HFFc6 (cell line): ENCODE measurements around the gene LPIN2. TPM values are rescaled to one million over a fixed set of nuclear protein-coding genes. Genes with fewer than 3 reads are reported as not detected.

Source experiments
- DNase-seq: peaks from one replicate; pipeline ENCODE4 v3.0.0-alpha.2; 2018
- H3K27ac Mint-ChIP-seq: 2 replicates; pipeline ENCODE4 v1.8.0; 2020; ENCODE audit warnings: mild to moderate bottlenecking, mixed read lengths
- H3K27me3 Mint-ChIP-seq: 2 replicates; pipeline ENCODE4 v1.8.0; 2021; ENCODE audit warnings: mild to moderate bottlenecking, moderate library complexity, mixed read lengths; ENCODE audit not compliant: insufficient read depth
- H3K36me3 Mint-ChIP-seq: 2 replicates; pipeline ENCODE4 v1.8.0; 2021; ENCODE audit warnings: low read depth, mixed read lengths
- H3K4me1 Mint-ChIP-seq: 2 replicates; pipeline ENCODE4 v1.8.0; 2020; ENCODE audit warnings: low read depth, mixed read lengths
- H3K4me3 Mint-ChIP-seq: 2 replicates; pipeline ENCODE4 v1.8.0; 2020; ENCODE audit warnings: mild to moderate bottlenecking, moderate library complexity, mixed read lengths
- H3K9me3 Mint-ChIP-seq: 2 replicates; pipeline ENCODE4 v1.8.0; 2020; ENCODE audit warnings: mild to moderate bottlenecking, mixed read lengths
- total RNA-seq, 6 experiments: library from RNA; stranded (reverse); fragmentation: NEBNext Ultra II Directional; extraction: Animal tissue kit (Norgen Biotek cat#: 25700); gene quantifications; 2 replicates in 1 of 6; 3 replicates in 5 of 6; pipeline ENCODE4 v1.2.3, GENCODE V29; 2021
- TF ChIP-seq, protein P1 (sequence below): fragments of 200-600 bp; sonication (generic); IDR thresholded peaks from 2 replicates; pipeline ENCODE4 v1.5.0; 2021; ENCODE audit warnings: antibody characterized with exemption, mild to moderate bottlenecking

LPIN2 gene
- total RNA-seq, 6 experiments from 2014 or later, result 24.6 to 27.7 (median 26.3) TPM

DNA sequence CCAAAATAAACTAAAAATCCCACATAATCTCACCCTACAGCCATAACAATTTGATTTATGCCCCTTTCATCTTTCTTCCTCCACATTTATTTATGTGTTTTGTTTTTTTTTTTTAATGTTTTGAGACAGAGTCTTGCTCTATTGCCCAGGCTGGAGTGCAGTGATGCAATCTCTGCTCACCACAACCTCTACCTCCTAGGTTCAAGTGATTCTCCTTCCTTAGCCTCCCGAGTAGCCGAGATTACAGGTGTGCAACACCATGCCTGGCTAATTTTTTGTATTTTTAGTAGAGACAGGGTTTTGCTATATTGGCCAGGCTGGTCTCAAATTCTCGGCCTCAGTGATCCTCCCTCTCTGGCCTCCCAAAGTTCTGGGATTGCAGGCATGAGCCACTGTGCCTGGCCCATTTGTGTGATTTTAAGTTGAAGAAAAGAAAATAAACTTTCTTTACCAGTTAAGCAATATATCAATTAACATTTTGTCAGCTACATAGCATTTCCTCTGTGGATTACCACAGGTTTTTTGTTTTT, 35.9 kb upstream of the LPIN2 start:
- no peak overlapping the region for H3K4me3 Mint-ChIP-seq
- no peak overlapping the region for H3K27ac Mint-ChIP-seq
- H3K36me3 Mint-ChIP-seq, result no peaks in the 10 kb centered on the region
- H3K4me1 Mint-ChIP-seq, result peaks cover 5% of the 10 kb centered on the region; the same call in 1 of the 2 replicates
- DNase-seq, result no peak
- peaks cover 4% of the 10 kb centered on the region; the same call in 1 of the 2 replicates for H3K27me3 Mint-ChIP-seq
- H3K9me3 Mint-ChIP-seq, result no peaks in the 10 kb centered on the region
- TF ChIP-seq, protein P1, sequence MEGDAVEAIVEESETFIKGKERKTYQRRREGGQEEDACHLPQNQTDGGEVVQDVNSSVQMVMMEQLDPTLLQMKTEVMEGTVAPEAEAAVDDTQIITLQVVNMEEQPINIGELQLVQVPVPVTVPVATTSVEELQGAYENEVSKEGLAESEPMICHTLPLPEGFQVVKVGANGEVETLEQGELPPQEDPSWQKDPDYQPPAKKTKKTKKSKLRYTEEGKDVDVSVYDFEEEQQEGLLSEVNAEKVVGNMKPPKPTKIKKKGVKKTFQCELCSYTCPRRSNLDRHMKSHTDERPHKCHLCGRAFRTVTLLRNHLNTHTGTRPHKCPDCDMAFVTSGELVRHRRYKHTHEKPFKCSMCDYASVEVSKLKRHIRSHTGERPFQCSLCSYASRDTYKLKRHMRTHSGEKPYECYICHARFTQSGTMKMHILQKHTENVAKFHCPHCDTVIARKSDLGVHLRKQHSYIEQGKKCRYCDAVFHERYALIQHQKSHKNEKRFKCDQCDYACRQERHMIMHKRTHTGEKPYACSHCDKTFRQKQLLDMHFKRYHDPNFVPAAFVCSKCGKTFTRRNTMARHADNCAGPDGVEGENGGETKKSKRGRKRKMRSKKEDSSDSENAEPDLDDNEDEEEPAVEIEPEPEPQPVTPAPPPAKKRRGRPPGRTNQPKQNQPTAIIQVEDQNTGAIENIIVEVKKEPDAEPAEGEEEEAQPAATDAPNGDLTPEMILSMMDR, result no peak

DNA sequence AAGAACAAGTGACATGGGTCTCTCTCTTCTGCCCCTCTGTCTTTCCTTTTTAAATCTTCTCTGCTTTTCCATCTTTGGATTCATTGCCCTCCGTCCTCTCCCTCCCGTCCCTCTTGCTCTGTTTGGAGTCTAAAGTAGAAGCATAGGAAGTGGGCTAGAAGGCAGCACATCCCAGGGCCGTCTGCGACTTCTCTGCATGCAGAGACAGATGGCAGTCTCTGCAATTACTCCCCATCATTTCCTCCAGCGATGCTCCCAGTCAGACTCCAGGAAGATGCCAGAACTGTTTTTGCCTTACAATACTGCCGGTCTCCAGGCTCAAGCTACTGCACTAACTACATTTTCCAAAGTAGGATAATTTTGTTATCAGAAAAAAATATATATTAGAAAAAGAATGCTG, 35.2 kb upstream of the LPIN2 start:
- peaks cover 5% of the 10 kb centered on the region; the same call in 1 of the 2 replicates for H3K4me1 Mint-ChIP-seq
- no peaks in the 10 kb centered on the region for H3K36me3 Mint-ChIP-seq
- no peak for DNase-seq
- TF ChIP-seq, protein P1, result no peak
- H3K27me3 Mint-ChIP-seq, result peaks cover 2% of the 10 kb centered on the region; the same call in 1 of the 2 replicates
- H3K9me3 Mint-ChIP-seq, result no peaks in the 10 kb centered on the region
- no peak overlapping the region for H3K4me3 Mint-ChIP-seq
- no peak overlapping the region for H3K27ac Mint-ChIP-seq

DNA sequence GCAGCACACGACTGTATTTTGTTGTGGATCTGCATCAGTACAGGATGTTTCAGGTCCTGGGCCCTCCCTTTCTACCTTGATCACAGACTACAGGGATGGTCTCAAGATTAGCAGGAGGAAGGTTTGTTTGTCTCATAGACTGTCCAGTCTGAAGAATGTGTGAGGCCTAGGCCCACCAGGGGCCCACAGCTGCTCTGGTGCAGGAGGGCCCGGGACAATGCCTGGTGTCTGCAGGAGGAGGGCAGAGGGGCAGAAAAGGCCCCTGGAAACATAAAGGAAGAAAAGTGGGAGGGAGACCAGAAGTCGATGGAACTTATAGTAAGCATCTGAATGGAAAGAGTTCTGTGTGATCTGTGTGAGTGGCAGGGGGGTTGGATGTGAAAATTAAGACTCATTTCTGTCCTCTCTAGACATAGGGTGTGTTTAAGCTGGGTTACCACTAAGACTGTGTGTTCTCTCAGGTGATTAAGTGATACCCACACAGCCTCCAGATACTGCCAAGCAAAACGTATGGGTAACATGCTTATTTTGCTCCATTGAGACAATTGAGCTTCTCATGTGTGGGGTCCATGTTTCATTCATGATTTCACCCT, 33.4 kb upstream of the LPIN2 start:
- Mint-ChIP-seq H3K4me3 (no peak overlapping the region), H3K4me1 (peaks cover 5% of the 10 kb centered on the region; the same call in 1 of the 2 replicates), H3K27me3 (peaks cover 2% of the 10 kb centered on the region; the same call in 1 of the 2 replicates), H3K9me3 (no peaks in the 10 kb centered on the region), H3K36me3 (no peaks in the 10 kb centered on the region), H3K27ac (no peak overlapping the region)
- TF ChIP-seq, protein P1, result no peak
- DNase-seq, result no peak

DNA sequence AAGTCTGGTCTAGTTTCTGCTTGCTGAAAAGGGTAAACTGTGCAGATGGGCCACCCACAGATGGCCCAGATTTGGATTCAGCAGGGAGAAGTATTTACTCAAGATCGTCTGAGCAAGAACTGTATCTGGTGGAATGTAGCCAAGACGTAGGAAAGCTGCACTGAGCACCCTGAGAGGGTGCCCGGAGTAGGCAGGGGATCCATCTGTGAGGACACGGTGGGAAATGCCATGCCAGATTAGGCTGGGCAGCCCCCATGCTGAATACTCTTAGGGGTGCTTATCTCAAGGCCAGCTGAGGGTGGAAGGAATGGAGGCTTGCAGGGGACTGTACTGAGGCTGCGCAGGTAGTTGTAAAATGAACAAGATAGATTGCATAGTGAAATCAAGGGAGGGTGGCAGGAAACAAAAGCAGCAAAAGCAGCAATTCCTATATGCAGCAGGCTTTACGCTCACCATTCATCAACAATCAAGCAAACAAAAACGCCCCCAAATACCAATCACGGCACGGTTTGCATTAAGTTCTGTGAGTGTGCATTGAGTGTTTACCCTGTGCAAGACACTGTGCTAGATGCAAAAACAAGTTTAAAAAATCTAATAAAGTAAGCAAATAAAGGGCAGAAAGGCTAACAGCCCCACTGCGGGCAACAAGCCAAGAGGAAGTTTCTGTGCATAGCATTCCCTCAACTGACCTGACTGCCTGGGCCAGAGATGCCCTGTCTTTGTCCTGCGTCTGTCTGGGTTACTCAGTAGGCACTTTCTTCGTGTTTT, 32.2 kb upstream of the LPIN2 start:
- no peaks in the 10 kb centered on the region for H3K36me3 Mint-ChIP-seq
- H3K9me3 Mint-ChIP-seq, result no peaks in the 10 kb centered on the region
- peaks cover 5% of the 10 kb centered on the region; the same call in 1 of the 2 replicates for H3K4me1 Mint-ChIP-seq
- no peak overlapping the region for H3K4me3 Mint-ChIP-seq
- H3K27ac Mint-ChIP-seq, result no peak overlapping the region
- no peak for DNase-seq
- peaks cover 2% of the 10 kb centered on the region; the same call in 1 of the 2 replicates for H3K27me3 Mint-ChIP-seq
- TF ChIP-seq, protein P1, result no peak

DNA sequence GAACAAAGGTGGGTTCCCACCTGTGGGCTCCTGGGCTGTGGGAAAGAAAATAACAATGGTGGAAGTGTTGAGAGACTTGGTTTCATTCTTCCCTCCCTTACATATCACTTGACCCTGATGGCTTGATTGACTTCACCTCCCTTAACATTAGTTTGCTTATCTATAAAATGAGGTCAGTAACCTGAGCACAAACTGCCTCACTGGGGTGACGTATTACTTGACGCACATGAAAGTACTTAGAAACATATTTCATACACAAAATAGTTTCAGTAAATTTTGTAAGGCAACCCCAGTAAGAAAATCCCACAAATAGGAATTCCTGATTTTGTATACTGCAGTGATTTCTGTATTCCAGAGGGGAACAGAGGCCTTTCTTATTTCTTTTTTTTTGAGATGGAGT, 29.4 kb upstream of the LPIN2 start:
- no peak overlapping the region for H3K27ac Mint-ChIP-seq
- H3K4me3 Mint-ChIP-seq, result no peak overlapping the region
- H3K9me3 Mint-ChIP-seq, result no peaks in the 10 kb centered on the region
- TF ChIP-seq, protein P1, result no peak
- DNase-seq, result no peak
- H3K4me1 Mint-ChIP-seq, result peaks cover 5% of the 10 kb centered on the region
- H3K27me3 Mint-ChIP-seq, result no peaks in the 10 kb centered on the region; the same call in 1 of the 2 replicates
- H3K36me3 Mint-ChIP-seq, result no peaks in the 10 kb centered on the region
